Ishikawa (cell line): ENCODE data around the gene TMBIM1.

Experiments used
- CEBPB ChIP-seq: IDR thresholded peaks from 2 replicates; pipeline ENCODE4 v1.6.1; 2012
- CREB1 ChIP-seq: IDR thresholded peaks from 2 replicates; pipeline ENCODE4 v1.6.1; 2012; ENCODE audit warnings: low read depth
- EGR1 ChIP-seq: IDR thresholded peaks from 2 replicates; pipeline ENCODE4 v1.6.1; 2012
- EP300 ChIP-seq: IDR thresholded peaks from 2 replicates; pipeline ENCODE4 v1.6.1; 2012; ENCODE audit warnings: borderline replicate concordance
- FOXM1 ChIP-seq: IDR thresholded peaks from 2 replicates; pipeline ENCODE4 v1.6.1; 2012; ENCODE audit warnings: low read depth, borderline replicate concordance
- NFIC ChIP-seq: IDR thresholded peaks from 2 replicates; pipeline ENCODE4 v1.6.1; 2012
- RAD21 ChIP-seq: IDR thresholded peaks from 2 replicates; pipeline ENCODE4 v1.6.1; 2012; ENCODE audit warnings: low read depth
- TAF1 ChIP-seq: IDR thresholded peaks from 2 replicates; pipeline ENCODE4 v1.6.1; 2012; ENCODE audit warnings: low read depth, mild to moderate bottlenecking
- TCF12 ChIP-seq: IDR thresholded peaks from 2 replicates; pipeline ENCODE4 v1.6.1; 2012; ENCODE audit warnings: low read depth
- TEAD4 ChIP-seq: IDR thresholded peaks from 2 replicates; pipeline ENCODE4 v1.6.1; 2012
- YY1 ChIP-seq: IDR thresholded peaks from 2 replicates; pipeline ENCODE4 v1.6.1; 2012; ENCODE audit warnings: low read depth
- ZBTB7A ChIP-seq: IDR thresholded peaks from 2 replicates; pipeline ENCODE4 v1.6.1; 2012; ENCODE audit warnings: low read depth
- TF ChIP-seq, protein P1 (sequence below): IDR thresholded peaks from 2 replicates; pipeline ENCODE4 v1.6.1; 2012
- TF ChIP-seq, protein P2 (sequence below): IDR thresholded peaks from 2 replicates; pipeline ENCODE4 v1.6.1; 2012; ENCODE audit warnings: low read depth, mild to moderate bottlenecking
- TF ChIP-seq, protein P3 (sequence below): IDR thresholded peaks from 2 replicates; pipeline ENCODE4 v1.6.1; 2012

TMBIM1 gene

DNA sequence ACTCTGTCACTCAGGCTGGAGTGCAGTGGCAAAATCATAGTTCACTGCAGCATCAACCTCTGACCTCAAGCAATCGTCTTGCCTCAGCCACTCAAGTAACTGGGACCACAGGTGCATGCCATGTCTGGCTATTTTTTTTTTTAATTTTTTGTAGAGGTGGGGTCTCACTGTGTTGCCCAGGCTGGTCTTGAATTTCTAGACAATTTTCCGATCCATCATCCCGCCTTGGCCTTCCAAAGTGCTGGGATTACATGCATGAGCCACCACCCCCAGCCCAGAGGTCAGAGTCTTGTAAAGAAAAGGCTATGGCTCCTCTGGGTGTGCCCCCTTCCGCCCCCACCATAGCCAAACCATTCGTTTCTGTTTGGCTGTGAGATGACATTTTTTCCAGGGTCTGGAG is 13.1 kb upstream of the TMBIM1 start:
- no peak for TF ChIP-seq EGR1
- TF ChIP-seq EP300, result no peak
- no peak for TF ChIP-seq TEAD4
- TF ChIP-seq TCF12, result no peak
- no peak for TF ChIP-seq CEBPB
- TF ChIP-seq, protein P1, sequence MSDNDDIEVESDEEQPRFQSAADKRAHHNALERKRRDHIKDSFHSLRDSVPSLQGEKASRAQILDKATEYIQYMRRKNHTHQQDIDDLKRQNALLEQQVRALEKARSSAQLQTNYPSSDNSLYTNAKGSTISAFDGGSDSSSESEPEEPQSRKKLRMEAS, result no peak
- TF ChIP-seq ZBTB7A, result no peak
- TF ChIP-seq FOXM1, result no peak
- TF ChIP-seq NFIC, result no peak
- no peak for TF ChIP-seq CREB1
- TF ChIP-seq, protein P2, sequence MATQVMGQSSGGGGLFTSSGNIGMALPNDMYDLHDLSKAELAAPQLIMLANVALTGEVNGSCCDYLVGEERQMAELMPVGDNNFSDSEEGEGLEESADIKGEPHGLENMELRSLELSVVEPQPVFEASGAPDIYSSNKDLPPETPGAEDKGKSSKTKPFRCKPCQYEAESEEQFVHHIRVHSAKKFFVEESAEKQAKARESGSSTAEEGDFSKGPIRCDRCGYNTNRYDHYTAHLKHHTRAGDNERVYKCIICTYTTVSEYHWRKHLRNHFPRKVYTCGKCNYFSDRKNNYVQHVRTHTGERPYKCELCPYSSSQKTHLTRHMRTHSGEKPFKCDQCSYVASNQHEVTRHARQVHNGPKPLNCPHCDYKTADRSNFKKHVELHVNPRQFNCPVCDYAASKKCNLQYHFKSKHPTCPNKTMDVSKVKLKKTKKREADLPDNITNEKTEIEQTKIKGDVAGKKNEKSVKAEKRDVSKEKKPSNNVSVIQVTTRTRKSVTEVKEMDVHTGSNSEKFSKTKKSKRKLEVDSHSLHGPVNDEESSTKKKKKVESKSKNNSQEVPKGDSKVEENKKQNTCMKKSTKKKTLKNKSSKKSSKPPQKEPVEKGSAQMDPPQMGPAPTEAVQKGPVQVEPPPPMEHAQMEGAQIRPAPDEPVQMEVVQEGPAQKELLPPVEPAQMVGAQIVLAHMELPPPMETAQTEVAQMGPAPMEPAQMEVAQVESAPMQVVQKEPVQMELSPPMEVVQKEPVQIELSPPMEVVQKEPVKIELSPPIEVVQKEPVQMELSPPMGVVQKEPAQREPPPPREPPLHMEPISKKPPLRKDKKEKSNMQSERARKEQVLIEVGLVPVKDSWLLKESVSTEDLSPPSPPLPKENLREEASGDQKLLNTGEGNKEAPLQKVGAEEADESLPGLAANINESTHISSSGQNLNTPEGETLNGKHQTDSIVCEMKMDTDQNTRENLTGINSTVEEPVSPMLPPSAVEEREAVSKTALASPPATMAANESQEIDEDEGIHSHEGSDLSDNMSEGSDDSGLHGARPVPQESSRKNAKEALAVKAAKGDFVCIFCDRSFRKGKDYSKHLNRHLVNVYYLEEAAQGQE, result no peak
- TF ChIP-seq YY1, result no peak
- TF ChIP-seq, protein P3, sequence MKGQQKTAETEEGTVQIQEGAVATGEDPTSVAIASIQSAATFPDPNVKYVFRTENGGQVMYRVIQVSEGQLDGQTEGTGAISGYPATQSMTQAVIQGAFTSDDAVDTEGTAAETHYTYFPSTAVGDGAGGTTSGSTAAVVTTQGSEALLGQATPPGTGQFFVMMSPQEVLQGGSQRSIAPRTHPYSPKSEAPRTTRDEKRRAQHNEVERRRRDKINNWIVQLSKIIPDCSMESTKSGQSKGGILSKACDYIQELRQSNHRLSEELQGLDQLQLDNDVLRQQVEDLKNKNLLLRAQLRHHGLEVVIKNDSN, result no peak
- TF ChIP-seq RAD21, result no peak
- TF ChIP-seq TAF1, result no peak

DNA sequence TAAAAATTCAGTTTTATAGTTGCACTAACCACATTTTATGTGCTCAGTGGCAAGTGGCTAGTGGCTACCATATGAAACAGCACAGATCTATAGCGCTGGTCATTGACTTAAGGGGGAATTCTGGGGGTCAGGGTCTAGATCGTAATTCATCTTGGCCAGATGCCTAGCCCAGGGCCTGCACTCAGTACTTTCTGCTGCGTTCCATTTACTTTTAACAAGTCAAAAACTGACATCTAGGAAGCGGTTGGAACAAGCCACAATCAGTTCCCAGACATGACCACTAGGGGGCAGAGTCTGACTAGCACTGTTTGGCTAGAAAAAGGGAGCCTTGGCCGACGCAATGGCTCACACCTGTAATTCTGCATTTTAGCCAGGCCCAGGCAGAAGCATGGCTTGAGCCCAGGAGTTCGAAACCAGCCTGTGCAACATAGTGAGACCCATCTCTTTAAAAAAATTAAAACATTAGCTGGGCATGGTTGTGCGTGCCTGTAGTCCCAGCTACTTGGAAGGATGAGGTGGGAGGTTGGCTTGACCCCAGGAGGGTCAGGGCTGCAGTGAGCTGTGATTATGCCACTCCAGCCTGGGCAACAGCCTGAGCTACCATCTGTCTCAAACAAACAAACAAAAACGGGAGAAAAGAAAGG is 9.0 kb upstream of the TMBIM1 start:
- TF ChIP-seq FOXM1, result no peak
- TF ChIP-seq, protein P1, result 0 out of 2 replicates have a peak, but pooled peaks have one; percentile 19
- no peak for TF ChIP-seq EP300
- no peak for TF ChIP-seq TEAD4
- peak; percentile 43; the same call in 1 of the 2 replicates for TF ChIP-seq TCF12
- TF ChIP-seq, protein P3, result no peak
- TF ChIP-seq YY1, result 0 out of 2 replicates have a peak, but pooled peaks have one; percentile 25
- TF ChIP-seq RAD21, result peak; percentile 98
- no peak for TF ChIP-seq NFIC
- TF ChIP-seq CREB1, result no peak

DNA sequence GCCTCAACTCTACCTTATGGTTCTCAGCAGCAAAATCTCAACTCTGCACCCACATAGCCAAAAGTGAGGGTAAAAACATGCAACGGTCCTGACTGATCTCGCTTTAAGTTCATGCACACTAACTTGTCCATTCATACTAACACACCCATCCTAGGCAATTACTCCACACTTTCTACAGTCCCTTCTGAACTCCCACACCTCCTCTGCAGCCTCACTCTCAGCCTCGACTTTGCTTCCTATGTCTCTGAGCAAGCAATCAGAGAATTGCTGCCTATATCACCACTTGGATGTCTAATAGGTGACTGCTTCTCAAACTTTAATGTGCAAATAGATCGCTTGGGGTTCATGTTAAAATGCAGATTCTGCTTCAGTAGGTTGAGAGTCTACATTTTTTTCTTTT is 7.8 kb upstream of the TMBIM1 start:
- TF ChIP-seq FOXM1, result no peak
- no peak for TF ChIP-seq CEBPB
- no peak for TF ChIP-seq TAF1
- TF ChIP-seq, protein P2, result no peak
- TF ChIP-seq, protein P3, result no peak
- no peak for TF ChIP-seq EGR1
- no peak for TF ChIP-seq RAD21
- no peak for TF ChIP-seq NFIC
- TF ChIP-seq, protein P1, result no peak
- no peak for TF ChIP-seq TCF12
- TF ChIP-seq YY1, result no peak
- TF ChIP-seq ZBTB7A, result no peak
- no peak for TF ChIP-seq CREB1
- no peak for TF ChIP-seq EP300

DNA sequence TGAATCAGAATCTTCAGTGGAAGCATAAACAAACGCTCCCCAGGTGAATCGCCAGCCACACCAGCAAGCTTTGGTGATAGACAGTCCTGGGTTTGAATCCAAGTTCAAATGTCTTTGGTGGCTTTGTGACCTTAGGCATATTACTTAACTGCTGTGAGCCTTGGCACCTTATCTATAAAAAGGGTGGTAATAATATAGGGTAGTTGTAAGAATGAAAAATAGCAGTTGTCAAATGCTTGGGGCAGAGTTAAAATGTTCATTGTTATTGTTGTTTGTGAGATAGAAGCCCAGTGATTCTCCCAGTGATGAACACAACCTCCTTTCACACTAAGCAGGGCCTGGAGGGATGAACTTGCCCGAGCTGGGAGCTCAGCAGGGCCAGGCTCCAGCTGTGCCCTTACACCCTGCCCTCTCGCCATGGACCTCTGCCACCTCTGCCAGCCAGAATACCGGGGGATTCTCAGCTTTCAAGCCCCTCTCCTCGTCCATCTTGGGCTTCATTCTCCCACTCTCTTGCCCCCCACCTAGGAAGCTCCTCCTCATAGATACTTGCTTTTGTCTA is 6.1 kb upstream of the TMBIM1 start:
- TF ChIP-seq TAF1 (no peak), RAD21 (no peak), TCF12 (no peak), FOXM1 (no peak), EGR1 (no peak), CEBPB (no peak), EP300 (no peak), ZBTB7A (no peak), CREB1 (no peak), YY1 (no peak), NFIC (no peak)
- TF ChIP-seq, protein P2, result no peak
- TF ChIP-seq, protein P1, result no peak
- TF ChIP-seq, protein P3, result no peak
